ENCODE measurements around the gene LIG4.

LIG4 gene

DNA sequence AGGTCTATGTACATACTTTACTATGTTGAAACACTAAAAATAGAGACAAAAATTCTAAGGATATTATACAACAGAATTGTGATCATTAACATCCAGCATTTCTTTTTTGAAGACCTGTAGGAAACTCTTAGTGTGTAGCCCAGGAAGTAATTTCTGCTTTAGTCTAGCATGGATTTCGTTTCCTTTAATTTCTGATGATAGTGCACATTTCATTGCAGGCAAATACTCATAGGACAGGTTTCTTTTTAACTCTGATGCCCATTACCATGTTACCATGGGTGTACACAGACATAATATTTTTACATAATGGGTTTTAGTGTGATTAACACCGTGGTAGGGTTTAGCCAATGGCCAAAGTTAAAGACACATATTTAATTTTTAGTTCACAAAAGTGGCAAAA, 27.1 kb downstream of the LIG4 start:
- no peak overlapping the region for H2AFZ ChIP-seq (ENCODE audit: low read length)
- no peak for TF ChIP-seq CTCF (conservative IDR thresholded peaks at IDR 0.05; ENCODE audit: low read length)
- no peak for TF ChIP-seq EZH2phosphoT487 (IDR thresholded peaks at IDR 0.05; ENCODE audit: borderline replicate concordance)
- H3F3A ChIP-seq (ENCODE audit: low read depth), result no peaks in the 10 kb centered on the region

GRCh38 chr13:108185223-108185622, 30.1 kb downstream of the LIG4 start:
- no peaks in the 10 kb centered on the region for H3K9me2 ChIP-seq (replicated peaks; ENCODE audit: low read depth, low read length)
- H3K36me3 ChIP-seq (ENCODE audit: insufficient read depth, low read length), result no peaks in the 10 kb centered on the region
- H4K20me1 ChIP-seq (ENCODE audit: insufficient read depth, low read length, poor library complexity, severe bottlenecking), result no peaks in the 10 kb centered on the region
- no peak overlapping the region for H3K4me2 ChIP-seq (ENCODE audit: low read depth, low read length, poor library complexity, severe bottlenecking)
- no peaks in the 10 kb centered on the region for H3K27me3 ChIP-seq (ENCODE audit: insufficient read depth, low read length, poor library complexity, severe bottlenecking)
- H3K4me3 ChIP-seq (ENCODE audit: low read length, poor library complexity, severe bottlenecking), result no peak overlapping the region
- no peaks in the 10 kb centered on the region for H3K79me2 ChIP-seq (ENCODE audit: insufficient read depth, low read length)
- no peaks in the 10 kb centered on the region for H3K4me1 ChIP-seq (ENCODE audit: insufficient read depth, low read length, poor library complexity, severe bottlenecking)
- H3F3A ChIP-seq (ENCODE audit: low read depth), result no peaks in the 10 kb centered on the region
- no peaks in the 10 kb centered on the region for H3K9me3 ChIP-seq (ENCODE audit: insufficient read depth, low read depth, low read length)
- TF ChIP-seq CTCF (conservative IDR thresholded peaks at IDR 0.05; ENCODE audit: low read length) (no peak), EZH2phosphoT487 (IDR thresholded peaks at IDR 0.05; ENCODE audit: borderline replicate concordance) (no peak)
- no peak overlapping the region for H3K9ac ChIP-seq (ENCODE audit: low read depth, low read length, poor library complexity, severe bottlenecking)
- H2AFZ ChIP-seq (ENCODE audit: low read length), result no peak overlapping the region

More for the DNA sequence above, 27.1 kb downstream of the LIG4 start:
- no peak overlapping the region for H3K4me2 ChIP-seq (ENCODE audit: low read depth, low read length, poor library complexity, severe bottlenecking)
- H3K79me2 ChIP-seq (ENCODE audit: insufficient read depth, low read length), result no peaks in the 10 kb centered on the region
- no peaks in the 10 kb centered on the region for H3K36me3 ChIP-seq (ENCODE audit: insufficient read depth, low read length)
- H4K20me1 ChIP-seq (ENCODE audit: insufficient read depth, low read length, poor library complexity, severe bottlenecking), result no peaks in the 10 kb centered on the region
- no peaks in the 10 kb centered on the region for H3K9me3 ChIP-seq (ENCODE audit: insufficient read depth, low read depth, low read length)
- H3K4me3 ChIP-seq (ENCODE audit: low read length, poor library complexity, severe bottlenecking), result no peak overlapping the region
- H3K9me2 ChIP-seq (replicated peaks; ENCODE audit: low read depth, low read length), result no peaks in the 10 kb centered on the region
- no peaks in the 10 kb centered on the region for H3K4me1 ChIP-seq (ENCODE audit: insufficient read depth, low read length, poor library complexity, severe bottlenecking)
- H3K9ac ChIP-seq (ENCODE audit: low read depth, low read length, poor library complexity, severe bottlenecking), result no peak overlapping the region
- no peaks in the 10 kb centered on the region for H3K27me3 ChIP-seq (ENCODE audit: insufficient read depth, low read length, poor library complexity, severe bottlenecking)

DNA sequence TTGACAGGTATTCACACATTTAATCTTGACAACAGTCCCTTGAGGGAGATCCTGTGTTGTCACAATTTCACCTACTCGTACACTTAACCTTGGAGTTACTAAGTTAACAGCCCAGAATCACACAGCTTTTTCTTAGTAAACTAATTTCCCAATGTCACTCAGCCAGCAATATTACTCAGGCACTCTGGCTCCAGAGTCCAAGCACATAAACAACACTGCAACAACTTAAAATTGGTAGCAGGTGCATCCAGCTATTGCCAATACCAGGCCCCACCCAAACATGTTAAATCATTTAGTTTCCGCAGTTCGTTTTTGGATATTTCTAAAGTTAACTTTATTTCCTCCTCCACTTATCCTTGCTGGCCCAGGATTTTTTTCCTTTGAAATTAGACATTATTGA, 32.7 kb downstream of the LIG4 start:
- H3K4me1 ChIP-seq (ENCODE audit: insufficient read depth, low read length, poor library complexity, severe bottlenecking), result no peaks in the 10 kb centered on the region

More for the DNA sequence above, 32.7 kb downstream of the LIG4 start:
- Histone ChIP-seq H3K36me3 (ENCODE audit: insufficient read depth, low read length) (no peaks in the 10 kb centered on the region), H3K9me2 (replicated peaks; ENCODE audit: low read depth, low read length) (no peaks in the 10 kb centered on the region), H3K27me3 (ENCODE audit: insufficient read depth, low read length, poor library complexity, severe bottlenecking) (no peaks in the 10 kb centered on the region), H3K4me3 (ENCODE audit: low read length, poor library complexity, severe bottlenecking) (no peak overlapping the region), H3K9ac (ENCODE audit: low read depth, low read length, poor library complexity, severe bottlenecking) (no peak overlapping the region), H3K9me3 (ENCODE audit: insufficient read depth, low read depth, low read length) (no peaks in the 10 kb centered on the region), H4K20me1 (ENCODE audit: insufficient read depth, low read length, poor library complexity, severe bottlenecking) (no peaks in the 10 kb centered on the region), H3K4me2 (ENCODE audit: low read depth, low read length, poor library complexity, severe bottlenecking) (no peak overlapping the region), H2AFZ (ENCODE audit: low read length) (no peak overlapping the region), H3F3A (ENCODE audit: low read depth) (no peaks in the 10 kb centered on the region), H3K79me2 (ENCODE audit: insufficient read depth, low read length) (no peaks in the 10 kb centered on the region)
- no peak for TF ChIP-seq EZH2phosphoT487 (IDR thresholded peaks at IDR 0.05; ENCODE audit: borderline replicate concordance)
- TF ChIP-seq CTCF (conservative IDR thresholded peaks at IDR 0.05; ENCODE audit: low read length), result no peak

Data from Loucy (cell line).